DND-41 (cell line): Measurements from ENCODE around the gene CGB3.
"Not testable (repeated sequence)": the region's sequence is repeated elsewhere in the genome, so short reads cannot be mapped to it uniquely, and the experiment has no call there.

Source experiments
- ATAC-seq: fragments of 200-7000 bp; cut with Tn5 transposase; 3 replicates; pipeline ENCODE4 v1.9.1; 2021; ENCODE audit warnings: low read depth; ENCODE audit not compliant: insufficient read depth
- DNase-seq: peaks from one replicate; pipeline ENCODE4 v3.0.0-alpha.2; 2020
- H2AFZ ChIP-seq: 2 replicates; pipeline ENCODE4 v1.6.0; 2012; ENCODE audit warnings: low read depth, low read length
- H3K27ac ChIP-seq: 2 replicates; pipeline ENCODE4 v1.5.1; 2012; ENCODE audit warnings: low read length, inconsistent platforms
- H3K27me3 ChIP-seq: fragments of 200-600 bp; sonication (generic); 2 replicates; pipeline ENCODE4 v1.6.0; 2012; ENCODE audit warnings: low read length, mild to moderate bottlenecking, inconsistent platforms; ENCODE audit not compliant: insufficient read depth, poor library complexity
- H3K36me3 ChIP-seq: 2 replicates; pipeline ENCODE4 v1.5.1; 2012; ENCODE audit warnings: low read length, inconsistent platforms; ENCODE audit not compliant: insufficient read depth
- H3K4me1 ChIP-seq: 2 replicates; pipeline ENCODE4 v1.5.1; 2012; ENCODE audit warnings: mild to moderate bottlenecking, low read length; ENCODE audit not compliant: insufficient read depth
- H3K4me2 ChIP-seq: 2 replicates; pipeline ENCODE4 v1.6.0; 2012; ENCODE audit warnings: mild to moderate bottlenecking, moderate library complexity, low read length, inconsistent platforms; ENCODE audit not compliant: insufficient read depth
- H3K4me3 ChIP-seq, 2 experiments: fragments of 200-600 bp in 1 of 2; shearing (Covaris generic) in 1 of 2; 2 replicates each; pipeline ENCODE4 v1.5.1; 2012 to 2016; ENCODE audit warnings: inconsistent platforms in 2 of 2, low read length in 2 of 2, mild to moderate bottlenecking in 2 of 2, low read depth in 1 of 2, moderate library complexity in 1 of 2
- H3K79me2 ChIP-seq: 2 replicates; pipeline ENCODE4 v1.6.0; 2012; ENCODE audit warnings: low read length, inconsistent platforms; ENCODE audit not compliant: insufficient read depth
- H3K9ac ChIP-seq: 2 replicates; pipeline ENCODE4 v1.6.0; 2012; ENCODE audit warnings: low read depth, mild to moderate bottlenecking, inconsistent platforms, low read length, moderate library complexity
- H3K9me3 ChIP-seq: 2 replicates; pipeline ENCODE4 v1.5.1; 2012; ENCODE audit warnings: low read length, moderate library complexity, mild to moderate bottlenecking, inconsistent platforms; ENCODE audit not compliant: insufficient read depth, severe bottlenecking
- H4K20me1 ChIP-seq: 2 replicates; pipeline ENCODE4 v1.6.0; 2012; ENCODE audit warnings: low read length; ENCODE audit not compliant: insufficient read depth
- CTCF ChIP-seq: IDR thresholded peaks from 2 replicates; pipeline ENCODE4 v1.5.1; 2012; ENCODE audit warnings: borderline replicate concordance, low read length, moderate library complexity, mild to moderate bottlenecking; ENCODE audit not compliant: poor library complexity, severe bottlenecking; ENCODE audit errors: extremely low read depth
- EZH2 ChIP-seq: IDR thresholded peaks from 3 replicates; pipeline ENCODE4 v1.6.1; 2012; ENCODE audit warnings: borderline replicate concordance, low read depth, mild to moderate bottlenecking, moderate library complexity, low read length, inconsistent platforms; ENCODE audit not compliant: severe bottlenecking

The CGB3 gene

GRCh38 chr19:49024233-49024632 lies at the start of gene CGB3:
Gene CGB3 (minus strand): TSS chr19:49024333. CDS start chr19:49023971, 362 bp downstream.
- not testable (repeated sequence) for H3K27ac ChIP-seq, H3K4me2 ChIP-seq, H3K4me1 ChIP-seq, H3K9me3 ChIP-seq, H3K36me3 ChIP-seq, H3K4me3 ChIP-seq, H3K79me2 ChIP-seq, H3K27me3 ChIP-seq, ATAC-seq, H4K20me1 ChIP-seq, DNase-seq, H2AFZ ChIP-seq, H3K9ac ChIP-seq

- Histone ChIP-seq H2AFZ (no peak overlapping the region), H3K27me3 (no peaks in the 10 kb centered on the region), H3K36me3 (no peaks in the 10 kb centered on the region), H3K4me1 (no peaks in the 10 kb centered on the region), H4K20me1 (no peaks in the 10 kb centered on the region), H3K27ac (no peak overlapping the region), H3K4me2 (no peak overlapping the region), H3K79me2 (no peaks in the 10 kb centered on the region), H3K9ac (no peak overlapping the region), H3K4me3 (no peak overlapping the region), H3K9me3 (no peaks in the 10 kb centered on the region)
- ATAC-seq (no peak), DNase-seq (no peak)
- TF ChIP-seq CTCF (no peak), EZH2 (no peak)
These were observed 47.9 kb upstream of the CGB3 start for GRCh38 chr19:49071860-49072547.

GRCh38 chr19:49070416-49070815 lies 46.3 kb upstream of the CGB3 start:
- H4K20me1 ChIP-seq, result no peaks in the 10 kb centered on the region
- H2AFZ ChIP-seq, result no peak overlapping the region
- peaks cover 9% of the 10 kb centered on the region for H3K27me3 ChIP-seq
- H3K4me1 ChIP-seq, result no peaks in the 10 kb centered on the region
- no peak for DNase-seq
- no peak for TF ChIP-seq EZH2
- no peak for TF ChIP-seq CTCF
- no peaks in the 10 kb centered on the region for H3K9me3 ChIP-seq
- H3K27ac ChIP-seq, result no peak overlapping the region
- no peak overlapping the region for H3K4me2 ChIP-seq
- no peaks in the 10 kb centered on the region for H3K36me3 ChIP-seq
- no peaks in the 10 kb centered on the region for H3K79me2 ChIP-seq
- no peak overlapping the region for H3K9ac ChIP-seq
- no peak overlapping the region for H3K4me3 ChIP-seq
- no peak for ATAC-seq

GRCh38 chr19:49069026-49069425 lies 44.9 kb upstream of the CGB3 start:
- H3K9ac ChIP-seq, result no peak overlapping the region
- no peaks in the 10 kb centered on the region for H3K79me2 ChIP-seq
- no peaks in the 10 kb centered on the region for H4K20me1 ChIP-seq
- DNase-seq, result no peak
- no peaks in the 10 kb centered on the region for H3K36me3 ChIP-seq
- no peak overlapping the region for H3K4me3 ChIP-seq
- no peaks in the 10 kb centered on the region for H3K9me3 ChIP-seq
- H3K4me1 ChIP-seq, result no peaks in the 10 kb centered on the region
- no peak overlapping the region for H2AFZ ChIP-seq
- no peak for TF ChIP-seq CTCF
- no peak for TF ChIP-seq EZH2
- H3K4me2 ChIP-seq, result no peak overlapping the region
- ATAC-seq, result no peak
- H3K27me3 ChIP-seq, result peaks cover 10% of the 10 kb centered on the region
- no peak overlapping the region for H3K27ac ChIP-seq
